SJCRH30 (cell line): Measurements from ENCODE around the gene MOB1B. TPM values are rescaled to one million over a fixed set of nuclear protein-coding genes. Genes with fewer than 3 reads are reported as not detected.
"Not testable (repeated sequence)": the region's sequence is repeated elsewhere in the genome, so short reads cannot be mapped to it uniquely, and the experiment has no call there.

ENCODE experiments used
- DNase-seq, 2 experiments: peaks; one replicate each; pipeline ENCODE4 v3.0.0-alpha.2; 2015 to 2020
- H3K27ac ChIP-seq: fragments of 250-450 bp; sonication (Bioruptor Pico); 2 replicates; pipeline ENCODE4 v1.5.1; 2020; ENCODE audit warnings: mild to moderate bottlenecking, moderate library complexity
- H3K27me3 ChIP-seq: fragments of 250-450 bp; sonication (Bioruptor Pico); 2 replicates; pipeline ENCODE4 v1.5.1; 2020; ENCODE audit warnings: mild to moderate bottlenecking, moderate library complexity
- H3K36me3 ChIP-seq: fragments of 250-450 bp; sonication (Bioruptor Pico); 2 replicates; pipeline ENCODE4 v1.5.1; 2020; ENCODE audit warnings: mild to moderate bottlenecking, moderate library complexity
- H3K4me1 ChIP-seq: fragments of 250-450 bp; sonication (Bioruptor Pico); 2 replicates; pipeline ENCODE4 v1.5.1; 2020; ENCODE audit warnings: mild to moderate bottlenecking, moderate library complexity
- H3K4me3 ChIP-seq: fragments of 250-450 bp; sonication (Bioruptor Pico); 2 replicates; pipeline ENCODE4 v1.5.1; 2020; ENCODE audit warnings: mild to moderate bottlenecking, moderate library complexity
- H3K9me3 ChIP-seq: fragments of 250-450 bp; sonication (Bioruptor Pico); replicated peaks from 2 replicates; pipeline ENCODE4 v1.5.1; 2020; ENCODE audit warnings: mild to moderate bottlenecking, moderate library complexity
- total RNA-seq: library from RNA; depleted of rRNA; stranded (reverse); fragments of >200 nt; shearing (Covaris generic); gene quantifications from 2 replicates; pipeline ENCODE4 v1.2.3, GENCODE V29; 2014

MOB1B gene
- total RNA-seq, 1 experiment from 2014 or later = 20.4 TPM

DNA sequence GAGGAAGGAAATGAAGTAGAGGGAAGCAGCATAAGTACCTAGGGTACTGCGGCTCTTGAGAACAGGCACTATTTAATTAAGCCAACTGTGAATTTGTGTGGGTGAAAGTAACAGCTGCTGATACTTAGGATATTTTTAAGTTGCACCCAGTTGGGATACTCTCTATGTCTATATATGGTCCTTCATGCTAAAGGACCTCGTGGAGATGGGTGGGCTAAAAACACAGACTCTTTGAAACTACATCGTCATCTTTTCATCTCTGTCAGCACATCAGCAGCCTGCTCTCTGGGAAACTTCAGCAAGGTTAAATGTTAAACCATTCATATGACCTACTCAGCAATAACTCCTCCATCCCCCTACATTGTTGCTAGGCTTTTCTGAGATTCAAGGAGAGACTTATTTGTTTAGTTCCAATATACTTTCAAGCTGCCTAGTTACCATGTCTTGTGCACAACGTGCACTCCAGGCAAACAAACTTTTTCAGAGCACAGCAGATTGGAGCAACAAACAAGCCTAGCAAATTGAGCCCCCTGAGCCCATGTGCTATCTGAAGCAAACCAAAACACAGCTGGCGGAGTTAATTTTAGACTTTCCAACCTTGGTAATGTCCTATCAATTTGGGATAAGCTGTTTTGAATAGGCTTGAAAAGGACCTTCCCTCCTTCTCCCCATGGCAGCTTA is 6.2 kb upstream of the MOB1B start:
- Histone ChIP-seq H3K36me3 (no peaks in the 10 kb centered on the region), H3K27me3 (no peaks in the 10 kb centered on the region), H3K9me3 (peaks cover 3% of the 10 kb centered on the region), H3K4me1 (peaks cover 10% of the 10 kb centered on the region), H3K27ac (no peak overlapping the region), H3K4me3 (no peak overlapping the region)
- no peak for DNase-seq

DNA sequence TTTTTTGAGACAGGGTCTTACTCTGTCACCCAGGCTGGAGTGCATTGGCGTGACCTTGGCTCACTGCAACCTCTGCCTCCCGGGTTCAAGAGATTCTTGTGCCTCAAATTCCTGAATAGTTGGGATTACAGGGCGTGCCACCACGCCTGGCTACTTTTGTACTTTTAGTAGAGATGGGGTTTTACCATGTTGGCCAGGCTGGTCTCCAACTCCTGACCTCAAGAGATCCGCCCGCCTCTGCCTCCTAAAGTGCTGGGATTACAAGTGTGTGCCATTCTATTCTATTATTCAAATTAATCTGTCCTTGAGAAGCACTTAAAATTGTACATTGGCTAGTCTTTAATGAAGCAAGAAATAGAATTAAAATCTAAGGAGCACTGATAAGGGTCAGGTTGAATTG is 3.6 kb upstream of the MOB1B start:
- not testable (repeated sequence) for H3K27me3 ChIP-seq, H3K27ac ChIP-seq, H3K36me3 ChIP-seq

DNA sequence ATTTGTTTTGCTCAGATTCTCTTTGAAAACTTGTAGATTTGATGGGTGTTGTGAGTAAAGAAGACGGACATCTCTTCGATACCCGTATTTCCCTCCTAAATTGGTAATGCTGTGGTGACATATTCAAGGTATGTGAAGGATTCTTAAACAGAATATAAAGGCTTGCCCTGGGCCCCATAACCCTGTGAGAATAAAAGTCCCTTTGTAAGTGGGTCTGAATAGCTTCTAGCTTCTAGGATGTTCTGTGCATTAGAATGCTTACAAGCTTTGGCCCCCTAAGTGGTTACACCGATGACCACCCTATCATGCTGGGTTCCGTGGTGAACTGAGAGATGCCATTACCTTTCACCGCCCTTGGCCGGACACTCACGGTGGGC is 574 bp upstream of the MOB1B start:
- Histone ChIP-seq H3K36me3 (peaks cover 13% of the 10 kb centered on the region), H3K27ac (peak overlapping the region; percentile 63), H3K4me3 (peak overlapping the region; percentile 84), H3K27me3 (no peaks in the 10 kb centered on the region), H3K4me1 (no peaks in the 10 kb centered on the region), H3K9me3 (no peaks in the 10 kb centered on the region)
- no peak for DNase-seq

More for the DNA sequence above, 3.6 kb upstream of the MOB1B start:
- not testable (repeated sequence) for DNase-seq, H3K4me1 ChIP-seq, H3K9me3 ChIP-seq, H3K4me3 ChIP-seq

DNA sequence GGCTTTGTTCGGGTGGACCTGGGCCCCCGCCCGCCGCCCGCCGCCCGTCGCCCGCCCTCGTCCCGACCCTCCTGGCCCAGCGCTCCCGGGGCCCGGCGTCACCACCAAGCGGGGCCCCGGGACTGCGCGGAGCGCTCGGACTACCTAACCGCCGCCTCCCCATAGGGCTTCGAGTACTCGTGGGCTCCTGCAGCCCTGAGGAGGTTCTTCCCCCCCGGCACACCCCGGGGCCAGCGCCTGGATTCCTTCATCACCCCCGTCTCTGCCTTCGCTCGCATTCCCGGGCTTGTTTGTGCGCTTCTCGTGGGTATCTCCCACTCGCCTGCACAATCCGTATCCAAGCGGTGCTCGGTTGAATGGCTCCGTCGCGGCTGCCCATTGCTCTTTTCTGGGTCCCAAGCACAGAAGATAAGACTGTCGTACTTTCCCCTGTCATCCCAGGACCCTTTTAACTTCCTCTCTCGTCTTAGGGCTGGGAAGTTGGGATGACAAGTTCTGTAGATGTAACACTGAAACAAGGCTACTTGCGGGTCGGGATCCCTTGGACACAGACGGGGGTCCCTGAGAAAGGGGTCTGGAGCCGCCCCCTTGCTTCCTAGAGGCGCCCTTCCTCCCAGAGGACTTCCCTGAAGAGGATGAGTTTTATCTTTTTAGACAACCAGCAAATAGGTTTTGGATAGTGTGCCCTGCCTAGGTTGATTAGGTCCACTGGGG is 565 bp downstream of the MOB1B start:
- Histone ChIP-seq H3K9me3 (no peaks in the 10 kb centered on the region), H3K4me3 (peak overlapping the region; percentile 84), H3K4me1 (no peaks in the 10 kb centered on the region), H3K36me3 (peaks cover 17% of the 10 kb centered on the region), H3K27me3 (no peaks in the 10 kb centered on the region), H3K27ac (peak overlapping the region; percentile 63)
- peak; percentile 51 to 66 for DNase-seq

DNA sequence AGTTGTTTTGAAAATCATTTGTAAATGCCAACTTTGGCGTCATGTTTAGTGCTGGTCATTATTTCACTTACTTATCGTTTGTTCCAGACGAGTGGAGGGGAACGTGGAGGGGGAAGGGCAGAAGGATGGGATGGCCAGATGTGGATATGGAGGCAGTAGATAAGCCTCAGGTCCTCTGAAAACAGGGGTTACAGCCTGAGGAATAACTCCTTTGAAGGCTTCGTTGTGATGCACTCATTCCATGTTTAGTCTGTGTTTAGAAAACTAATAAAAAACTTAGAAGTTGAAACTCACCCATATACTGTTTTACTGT is 1.1 kb downstream of the MOB1B start:
- Histone ChIP-seq H3K36me3 (peaks cover 17% of the 10 kb centered on the region), H3K27ac (no peak overlapping the region), H3K4me1 (no peaks in the 10 kb centered on the region), H3K9me3 (no peaks in the 10 kb centered on the region), H3K4me3 (peak overlapping the region; percentile 84), H3K27me3 (no peaks in the 10 kb centered on the region)
- peak in 1 of 2 experiments; percentile 42 for DNase-seq

DNA sequence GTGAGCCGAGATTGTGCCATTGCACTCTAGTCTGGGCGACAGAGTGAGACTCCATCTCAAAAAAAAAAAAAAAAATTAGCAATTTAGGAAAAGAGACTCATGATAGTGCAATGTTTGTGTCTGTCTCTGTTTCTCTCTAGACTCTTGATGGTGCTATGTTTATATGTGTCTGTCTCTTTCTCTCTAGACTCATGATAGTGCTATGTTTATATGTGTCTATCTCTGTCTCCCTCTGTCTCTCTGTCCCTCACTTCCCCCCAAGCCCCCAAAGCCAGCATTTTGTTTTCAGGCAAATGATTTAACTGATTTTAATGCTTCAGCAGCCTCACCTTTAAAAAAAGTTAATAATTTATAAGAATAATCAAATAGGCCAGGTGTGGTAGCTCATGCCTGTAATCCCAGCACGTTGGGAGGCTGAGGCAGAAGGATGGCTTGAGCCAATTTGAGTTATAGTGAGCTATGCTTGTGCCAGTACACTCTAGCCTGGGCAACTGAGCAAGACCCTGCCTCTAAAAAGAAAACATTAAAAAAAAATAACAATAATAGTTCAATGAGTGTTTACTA is 6.9 kb downstream of the MOB1B start:
- Histone ChIP-seq H3K4me1 (no peaks in the 10 kb centered on the region), H3K27ac (no peak overlapping the region), H3K36me3 (peaks cover 25% of the 10 kb centered on the region), H3K27me3 (no peaks in the 10 kb centered on the region), H3K9me3 (0 out of 2 replicates have a peak, but pooled peaks cover 2% of the 10 kb centered on the region), H3K4me3 (no peak overlapping the region)
- no peak for DNase-seq

DNA sequence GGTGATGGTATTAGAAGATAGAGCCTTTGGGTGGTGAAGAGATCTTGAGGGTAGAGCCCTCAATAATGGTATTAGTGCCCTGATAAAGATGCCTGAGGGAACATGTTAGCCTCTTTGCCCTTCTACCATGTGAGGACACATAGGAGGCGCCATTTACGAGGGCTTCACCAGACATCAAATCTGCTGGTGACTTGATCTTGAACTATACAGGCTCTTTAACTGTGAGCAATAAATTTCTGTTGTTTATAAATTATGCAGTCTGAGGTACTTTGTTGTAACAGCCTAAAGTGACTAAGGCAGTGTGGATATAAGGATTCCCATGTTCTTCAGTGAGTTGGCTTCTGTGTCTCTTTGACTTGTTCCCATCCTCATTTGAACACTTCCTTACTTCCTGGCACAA is 11.8 kb downstream of the MOB1B start:
- Histone ChIP-seq H3K27ac (no peak overlapping the region), H3K4me3 (no peak overlapping the region), H3K4me1 (peaks cover 5% of the 10 kb centered on the region; the same call in 1 of the 2 replicates), H3K27me3 (no peaks in the 10 kb centered on the region), H3K36me3 (peaks cover 10% of the 10 kb centered on the region; the same call in 1 of the 2 replicates), H3K9me3 (0 out of 2 replicates have a peak, but pooled peaks cover 11% of the 10 kb centered on the region)
- no peak for DNase-seq

DNA sequence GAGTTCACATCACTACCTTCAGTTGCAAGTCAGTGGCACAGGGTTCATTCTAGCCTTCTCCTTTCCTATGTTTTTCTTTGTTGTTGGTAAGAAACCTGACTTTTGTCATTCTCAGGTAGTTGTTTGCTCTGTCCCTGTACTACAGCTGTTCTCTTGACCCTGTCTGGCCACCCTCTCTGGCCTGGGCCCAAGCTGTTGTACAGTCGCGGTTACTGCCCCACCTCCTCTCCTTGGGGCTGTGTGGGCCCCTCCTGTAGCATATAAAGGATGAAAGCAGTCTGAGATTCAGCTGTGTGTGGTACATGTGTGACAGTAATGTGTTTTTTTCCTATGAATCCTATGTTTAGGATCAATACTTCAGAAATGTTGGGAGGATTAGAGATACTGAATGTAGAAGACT is 12.5 kb downstream of the MOB1B start:
- H3K27me3 ChIP-seq = no peaks in the 10 kb centered on the region
- H3K9me3 ChIP-seq = 0 out of 2 replicates have a peak, but pooled peaks cover 11% of the 10 kb centered on the region
- peaks cover 5% of the 10 kb centered on the region; the same call in 1 of the 2 replicates for H3K4me1 ChIP-seq
- DNase-seq = no peak
- no peak overlapping the region for H3K4me3 ChIP-seq
- H3K27ac ChIP-seq = no peak overlapping the region
- H3K36me3 ChIP-seq = peaks cover 10% of the 10 kb centered on the region; the same call in 1 of the 2 replicates

DNA sequence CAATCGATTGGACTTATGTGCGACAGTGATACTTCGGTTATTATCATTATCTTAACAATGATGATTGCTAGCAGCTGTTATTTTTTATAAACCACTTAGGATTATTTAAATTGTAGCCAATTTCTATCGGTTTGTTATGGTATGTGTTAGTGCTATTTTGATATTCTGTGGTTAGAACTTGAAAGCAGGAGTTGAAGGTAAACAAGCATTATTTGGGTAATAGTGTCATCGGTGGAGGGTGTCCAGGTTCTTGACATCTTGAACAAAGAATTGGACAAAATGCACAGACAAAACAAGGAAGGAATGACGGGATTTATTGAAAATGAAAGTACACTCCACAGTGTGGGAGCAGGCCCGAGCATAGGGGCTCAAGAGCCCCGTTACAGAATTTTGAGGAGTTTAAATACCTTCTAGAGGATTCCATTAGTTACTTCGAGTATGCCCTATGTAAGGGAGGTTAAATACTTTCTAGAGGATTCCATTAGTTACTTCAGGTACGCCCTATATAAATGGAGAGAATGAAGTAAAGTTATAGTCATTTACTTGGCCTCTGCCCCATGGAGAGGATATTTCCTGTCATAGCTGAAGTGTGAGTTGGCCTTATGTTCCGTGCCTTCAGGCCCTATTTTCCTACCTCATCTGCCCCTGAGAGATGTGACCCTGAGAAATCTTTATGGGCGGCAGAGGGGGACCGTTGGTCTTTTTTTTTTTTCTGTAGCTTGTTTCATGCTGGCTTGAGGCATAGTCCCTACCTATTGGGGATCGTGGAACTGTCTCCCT is 13.1 kb downstream of the MOB1B start:
- Histone ChIP-seq H3K4me1 (peaks cover 5% of the 10 kb centered on the region; the same call in 1 of the 2 replicates), H3K36me3 (peaks cover 10% of the 10 kb centered on the region; the same call in 1 of the 2 replicates), H3K9me3 (0 out of 2 replicates have a peak, but pooled peaks cover 11% of the 10 kb centered on the region), H3K27ac (no peak overlapping the region), H3K27me3 (no peaks in the 10 kb centered on the region), H3K4me3 (no peak overlapping the region)
- DNase-seq = no peak

DNA sequence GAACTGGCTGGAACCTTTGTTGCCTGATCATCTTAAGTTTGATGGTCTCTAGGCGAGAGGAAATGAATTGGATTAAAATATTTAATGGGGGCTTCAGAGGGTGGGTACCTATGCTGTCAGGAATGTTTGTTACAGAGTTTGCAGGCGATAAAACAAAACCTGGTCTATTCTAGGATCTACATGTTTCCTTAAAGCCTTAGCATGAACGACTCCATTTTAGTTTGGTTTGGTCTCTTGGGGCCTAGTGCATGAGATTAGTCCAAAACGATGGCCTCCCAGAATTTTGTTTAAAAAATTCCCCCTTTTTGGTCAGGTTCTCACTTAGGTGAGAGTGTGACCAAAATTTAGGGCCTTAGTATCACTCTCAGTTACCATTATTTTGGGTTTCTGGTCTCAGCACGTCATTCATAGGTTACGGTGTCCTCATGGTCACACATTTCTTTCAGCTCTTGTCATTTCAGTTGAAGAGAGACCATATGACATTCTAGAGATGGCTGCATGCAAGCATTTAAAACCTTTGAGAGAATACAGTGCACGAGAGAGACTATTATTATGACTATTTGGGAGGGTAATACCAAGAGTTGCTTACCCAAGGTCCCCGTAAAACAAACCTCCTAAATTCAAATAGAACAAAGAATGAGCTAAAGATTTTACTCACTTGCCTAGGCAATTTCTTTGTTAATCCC is 13.8 kb downstream of the MOB1B start:
- Histone ChIP-seq H3K4me3 (no peak overlapping the region), H3K27ac (no peak overlapping the region)

DNA sequence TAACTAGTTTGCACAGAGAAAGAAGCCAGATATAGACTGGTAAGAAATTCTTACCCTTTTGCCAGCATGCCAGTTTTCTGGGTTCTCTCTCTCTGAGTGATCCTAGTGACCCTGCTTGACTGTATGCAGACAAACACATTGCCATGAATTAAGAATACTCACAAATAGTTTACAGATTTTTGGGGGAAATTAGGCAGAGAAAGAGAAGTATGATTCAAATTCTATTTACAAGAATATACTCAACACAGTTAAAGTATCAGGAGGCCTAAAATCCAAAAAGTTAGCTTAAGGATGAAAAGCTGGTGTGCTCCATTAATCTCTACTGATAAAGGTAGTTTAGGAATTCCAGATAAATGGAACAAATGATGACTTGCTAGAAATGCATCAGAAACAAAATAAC is 18.4 kb downstream of the MOB1B start:
- Histone ChIP-seq H3K4me3 (no peak overlapping the region), H3K9me3 (0 out of 2 replicates have a peak, but pooled peaks cover 8% of the 10 kb centered on the region), H3K4me1 (peaks cover 15% of the 10 kb centered on the region), H3K27me3 (no peaks in the 10 kb centered on the region), H3K27ac (no peak overlapping the region), H3K36me3 (no peaks in the 10 kb centered on the region)
- no peak for DNase-seq

More for the DNA sequence above, 13.8 kb downstream of the MOB1B start:
- H3K4me1 ChIP-seq = peaks cover 5% of the 10 kb centered on the region; the same call in 1 of the 2 replicates
- H3K27me3 ChIP-seq = no peaks in the 10 kb centered on the region
- 0 out of 2 replicates have a peak, but pooled peaks cover 11% of the 10 kb centered on the region for H3K9me3 ChIP-seq
- peaks cover 10% of the 10 kb centered on the region; the same call in 1 of the 2 replicates for H3K36me3 ChIP-seq
- DNase-seq = no peak

DNA sequence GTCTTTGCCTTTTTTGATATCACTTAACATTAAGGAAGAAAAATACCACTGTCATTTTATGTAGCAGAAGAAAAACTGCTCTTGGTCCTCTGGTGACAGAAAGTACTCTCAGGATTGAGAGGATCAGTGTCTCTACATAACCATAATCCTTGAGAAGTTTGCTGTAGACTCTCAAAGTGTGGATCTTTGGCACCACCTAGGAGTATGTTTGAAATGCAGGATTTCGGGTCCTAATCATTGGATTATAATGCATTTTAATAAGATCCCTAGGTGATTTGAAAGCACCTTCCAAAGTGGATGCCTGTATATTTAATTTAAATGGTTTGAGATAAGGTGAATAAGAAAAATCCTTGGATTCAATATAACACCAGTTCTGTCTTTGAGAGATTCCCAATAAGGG is 23.2 kb downstream of the MOB1B start:
- no peak overlapping the region for H3K27ac ChIP-seq

DNA sequence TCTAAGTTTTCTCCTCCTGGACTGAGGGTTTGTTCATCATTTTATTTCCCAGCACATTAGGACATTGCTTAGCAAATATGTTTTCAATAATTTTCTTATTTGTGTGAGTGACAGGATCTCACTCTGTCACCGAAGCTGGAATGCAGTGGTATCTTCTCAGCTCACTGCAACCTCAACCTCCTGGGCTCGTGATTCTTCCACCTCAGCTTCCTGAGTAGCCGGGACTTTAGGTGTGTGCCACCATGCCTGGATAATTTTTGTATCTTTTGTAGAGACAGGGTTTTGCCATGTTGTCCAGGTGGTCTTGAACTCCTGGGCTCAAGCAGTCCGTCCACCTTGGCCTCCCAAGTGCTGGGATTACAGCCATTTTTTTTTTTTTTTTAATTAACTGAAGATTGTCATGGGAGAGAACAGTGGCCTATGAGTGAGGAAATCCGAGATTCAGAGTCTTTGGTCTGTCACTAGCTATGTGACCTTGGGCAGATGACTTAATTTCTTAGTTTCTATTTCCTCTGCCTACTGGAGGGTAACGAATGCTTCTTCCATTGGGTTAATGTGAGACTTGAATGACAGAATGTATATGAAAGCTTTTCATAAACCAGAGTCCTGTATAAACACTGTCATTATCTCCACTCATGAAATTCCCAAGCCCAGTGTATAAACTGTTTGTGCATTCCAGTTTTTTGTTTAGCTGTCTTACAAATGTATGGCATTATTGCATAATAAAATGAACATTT is 23.9 kb downstream of the MOB1B start:
- no peaks in the 10 kb centered on the region for H3K9me3 ChIP-seq
- H3K4me1 ChIP-seq = peaks cover 10% of the 10 kb centered on the region
- no peak overlapping the region for H3K4me3 ChIP-seq
- no peak for DNase-seq
- no peak overlapping the region for H3K27ac ChIP-seq
- H3K36me3 ChIP-seq = no peaks in the 10 kb centered on the region
- no peaks in the 10 kb centered on the region for H3K27me3 ChIP-seq

More for the DNA sequence above, 23.2 kb downstream of the MOB1B start:
- Histone ChIP-seq H3K9me3 (no peaks in the 10 kb centered on the region), H3K4me1 (peaks cover 10% of the 10 kb centered on the region), H3K4me3 (no peak overlapping the region), H3K27me3 (no peaks in the 10 kb centered on the region), H3K36me3 (no peaks in the 10 kb centered on the region)
- no peak for DNase-seq
